ENCODE results near the gene HTR1E. TPM values are rescaled to one million over a fixed set of nuclear protein-coding genes. Genes with fewer than 3 reads are reported as not detected.

The HTR1E gene
- total and polyA plus RNA-seq, 2 of the 8 experiments (the other 6 are each of a cell fraction or from before 2014, with no cell fraction given) = 0.09 TPM; not detected in 1

- TF ChIP-seq CBX5 (IDR thresholded peaks at IDR 0.05; ENCODE audit: low read depth, low read length) (no peak), SIRT6 (IDR thresholded peaks at IDR 0.05; ENCODE audit: low read length) (no peak), CTBP2 (IDR thresholded peaks at IDR 0.05; ENCODE audit: borderline replicate concordance, insufficient read depth, insufficient read length, low read length) (no peak), GABPA (IDR thresholded peaks at IDR 0.05; ENCODE audit: borderline replicate concordance, insufficient read depth, low read length) (no peak), EGR1 (IDR thresholded peaks at IDR 0.05; ENCODE audit: borderline replicate concordance, low read depth, low read length) (no peak), JUN (IDR thresholded peaks at IDR 0.05; ENCODE audit: low read depth, low read length) (no peak), TBP (IDR thresholded peaks at IDR 0.05; ENCODE audit: low read depth, low read length) (no peak), RXRA (IDR thresholded peaks at IDR 0.05; ENCODE audit: insufficient read depth, low read depth, low read length) (no peak), CTCF (IDR thresholded peaks at IDR 0.05; ENCODE audit: control extremely low read depth in 1 of 3, insufficient read depth in 1 of 3, low read depth in 1 of 3, low read length in 3 of 3) (no peak), SP2 (IDR thresholded peaks at IDR 0.05; ENCODE audit: low read length) (no peak), JUND (IDR thresholded peaks at IDR 0.05; ENCODE audit: low read length) (no peak), RBBP5 (IDR thresholded peaks at IDR 0.05; ENCODE audit: borderline replicate concordance, low read depth, low read length) (no peak), PHF8 (conservative IDR thresholded peaks at IDR 0.05; ENCODE audit: low read depth, low read length) (no peak), RFX5 (IDR thresholded peaks at IDR 0.05; ENCODE audit: borderline replicate concordance, low read depth, low read length) (no peak), RNF2 (IDR thresholded peaks at IDR 0.05; ENCODE audit: borderline replicate concordance, low read depth, low read length, missing control alignments, poor library complexity, severe bottlenecking) (no peak), HDAC6 (IDR thresholded peaks at IDR 0.05; ENCODE audit: low read depth, low read length) (no peak)
Measured at GRCh38 chr6:86952991-86953390, 15.7 kb downstream of the HTR1E start (continued).
